ENCODE data around the gene PGM5. TPM values are rescaled to one million over a fixed set of nuclear protein-coding genes. Genes with fewer than 3 reads are reported as not detected.
"Not testable (repeated sequence)": the region's sequence is repeated elsewhere in the genome, so short reads cannot be mapped to it uniquely, and the experiment has no call there.

The PGM5 gene
- total RNA-seq, 2 donors from 2014 or later = 6.1 to 56.8 TPM

GRCh38 chr9:68357119-68357714, 806 bp downstream of the PGM5 start:
- intact Hi-C loops (cut with DNase I, micrococcal nuclease); DNase-seq: not testable (repeated sequence)

GRCh38 chr9:68366933-68367547, 10.6 kb downstream of the PGM5 start:
- DNase-seq; intact Hi-C loops (cut with DNase I, micrococcal nuclease): not testable (repeated sequence)
- ATAC-seq = peak; percentile 52

More at GRCh38 chr9:68357119-68357714, 806 bp downstream of the PGM5 start:
- peak; percentile 25 for ATAC-seq

- ATAC-seq; intact Hi-C loops (cut with DNase I, micrococcal nuclease); DNase-seq: not testable (repeated sequence)
Measured at GRCh38 chr9:68375789-68376188, 19.4 kb downstream of the PGM5 start.

- DNase-seq; intact Hi-C loops (cut with DNase I, micrococcal nuclease); ATAC-seq: not testable (repeated sequence)
Measured at GRCh38 chr9:68377723-68378122, 21.3 kb downstream of the PGM5 start.

- ATAC-seq; DNase-seq; intact Hi-C loops (cut with DNase I, micrococcal nuclease): not testable (repeated sequence)
Measured at GRCh38 chr9:68383894-68384293, 27.5 kb downstream of the PGM5 start.

GRCh38 chr9:68389558-68389957, 33.1 kb downstream of the PGM5 start:
- ATAC-seq; intact Hi-C loops (cut with DNase I, micrococcal nuclease); DNase-seq: not testable (repeated sequence)

GRCh38 chr9:68390737-68391136, 34.3 kb downstream of the PGM5 start:
- intact Hi-C loops (cut with DNase I, micrococcal nuclease); ATAC-seq; DNase-seq: not testable (repeated sequence)

GRCh38 chr9:68396411-68397094, 40.1 kb downstream of the PGM5 start:
- intact Hi-C loops (cut with DNase I, micrococcal nuclease); DNase-seq; ATAC-seq: not testable (repeated sequence)

GRCh38 chr9:68397095-68397423, 40.6 kb downstream of the PGM5 start:
- intact Hi-C loops (cut with DNase I, micrococcal nuclease); ATAC-seq; DNase-seq: not testable (repeated sequence)

- intact Hi-C loops (cut with DNase I, micrococcal nuclease); ATAC-seq; DNase-seq: not testable (repeated sequence)
Measured at GRCh38 chr9:68397796-68398195, 41.4 kb downstream of the PGM5 start.

GRCh38 chr9:68398324-68398723, 41.9 kb downstream of the PGM5 start:
- DNase-seq; ATAC-seq; intact Hi-C loops (cut with DNase I, micrococcal nuclease): not testable (repeated sequence)

GRCh38 chr9:68404421-68405185, 48.2 kb downstream of the PGM5 start:
- DNase-seq; intact Hi-C loops (cut with DNase I, micrococcal nuclease); ATAC-seq: not testable (repeated sequence)

GRCh38 chr9:68411865-68412264, 55.5 kb downstream of the PGM5 start:
- ATAC-seq; DNase-seq; intact Hi-C loops (cut with DNase I, micrococcal nuclease): not testable (repeated sequence)

GRCh38 chr9:68412754-68413153, 56.3 kb downstream of the PGM5 start:
- intact Hi-C loops (cut with DNase I, micrococcal nuclease); DNase-seq; ATAC-seq: not testable (repeated sequence)

GRCh38 chr9:68415065-68415464, 58.7 kb downstream of the PGM5 start:
- DNase-seq; intact Hi-C loops (cut with DNase I, micrococcal nuclease); ATAC-seq: not testable (repeated sequence)

GRCh38 chr9:68416936-68417564, 60.6 kb downstream of the PGM5 start:
- intact Hi-C loops (cut with DNase I, micrococcal nuclease) = no loop called here
- no peak for ATAC-seq
- no peak for DNase-seq

GRCh38 chr9:68417762-68418161, 61.4 kb downstream of the PGM5 start:
- intact Hi-C loops (cut with DNase I, micrococcal nuclease) = no loop called here
- no peak for DNase-seq
- no peak for ATAC-seq

GRCh38 chr9:68418259-68418845, 61.9 kb downstream of the PGM5 start:
- intact Hi-C loops (cut with DNase I, micrococcal nuclease) = no loop called here
- ATAC-seq = no peak
- no peak for DNase-seq

Measured in left colon (tissue), 2 donors.